CD14-positive monocyte (primary cell): ENCODE results near the gene VPS26B. TPM values are rescaled to one million over a fixed set of nuclear protein-coding genes. Genes with fewer than 3 reads are reported as not detected.
A peak's percentile ranks its signal among the peaks of the same experiment; 100 is the strongest.

Experiments used
- DNase-seq, 3 donors: peaks; one replicate each; pipeline ENCODE4 v3.0.0-alpha.2; 2011 to 2022
- H2AFZ ChIP-seq: 2 replicates; pipeline ENCODE4 v1.6.0; 2012; ENCODE audit warnings: mild to moderate bottlenecking, low read depth, low read length, inconsistent platforms; ENCODE audit not compliant: insufficient read depth, poor library complexity, severe bottlenecking
- H3K27ac ChIP-seq, 2 donors: 1 replicate in 1 of 2; 2 replicates in 1 of 2; pipeline ENCODE4 v1.5.1; 2012 to 2013; ENCODE audit warnings: low read length in 2 of 2, control low read depth in 1 of 2, inconsistent platforms in 1 of 2, low read depth in 1 of 2, mild to moderate bottlenecking in 1 of 2
- H3K27me3 ChIP-seq, 2 donors: one replicate each; pipeline versions ENCODE4 v1.6.0 to v1.6.1; 2011 to 2013; ENCODE audit warnings: low read length in 2 of 2; ENCODE audit not compliant: control insufficient read depth in 2 of 2, insufficient read depth in 2 of 2
- H3K36me3 ChIP-seq, 2 donors: replicated peaks in 1 of 2; 1 replicate in 1 of 2; 2 replicates in 1 of 2; pipeline versions ENCODE4 v1.5.1 to v1.6.1; 2012 to 2013; ENCODE audit warnings: low read length in 2 of 2, control low read depth in 1 of 2, inconsistent platforms in 1 of 2, mild to moderate bottlenecking in 1 of 2; ENCODE audit not compliant: insufficient read depth in 2 of 2, control insufficient read depth in 1 of 2
- H3K4me1 ChIP-seq, 2 donors: 1 replicate in 1 of 2; 2 replicates in 1 of 2; pipeline versions ENCODE4 v1.5.1 to v1.6.1; 2012 to 2013; ENCODE audit warnings: low read length in 2 of 2, control low read depth in 1 of 2, inconsistent platforms in 1 of 2, mild to moderate bottlenecking in 1 of 2, moderate library complexity in 1 of 2; ENCODE audit not compliant: insufficient read depth in 2 of 2, control insufficient read depth in 1 of 2
- H3K4me2 ChIP-seq: replicated peaks from 2 replicates; pipeline ENCODE3; 2012; ENCODE audit warnings: low read length, moderate library complexity, mild to moderate bottlenecking; ENCODE audit not compliant: poor library complexity, severe bottlenecking; ENCODE audit errors: extremely low read depth
- H3K4me3 ChIP-seq, 3 experiments: fragments of 200-600 bp in 1 of 3; sonication (generic) in 1 of 3; replicated peaks in 1 of 3; 1 replicate in 2 of 3; 2 replicates in 1 of 3; pipeline ENCODE4 v1.5.1; 2011 to 2013; ENCODE audit warnings: low read length in 3 of 3, mild to moderate bottlenecking in 3 of 3, control low read depth in 2 of 3, low read depth in 2 of 3, inconsistent platforms in 1 of 3, moderate library complexity in 1 of 3
- H3K79me2 ChIP-seq: 2 replicates; pipeline ENCODE4 v1.6.0; 2012; ENCODE audit warnings: mild to moderate bottlenecking, control low read depth, inconsistent platforms, low read length, moderate library complexity; ENCODE audit not compliant: insufficient read depth
- H3K9ac ChIP-seq: 2 replicates; pipeline ENCODE4 v1.6.0; 2017; ENCODE audit warnings: low read length, mild to moderate bottlenecking; ENCODE audit not compliant: insufficient read depth, poor library complexity, severe bottlenecking
- H3K9me3 ChIP-seq, 2 donors: replicated peaks in 1 of 2; 1 replicate in 1 of 2; 2 replicates in 1 of 2; pipeline versions ENCODE4 v1.5.1 to v1.6.1; 2012 to 2013; ENCODE audit warnings: low read length in 2 of 2, control low read depth in 1 of 2; ENCODE audit not compliant: control insufficient read depth in 1 of 2, insufficient read depth in 1 of 2
- H4K20me1 ChIP-seq: 2 replicates; pipeline ENCODE4 v1.6.0; 2012; ENCODE audit warnings: mild to moderate bottlenecking, low read length, control low read depth, moderate library complexity; ENCODE audit not compliant: insufficient read depth
- H3K27ac Mint-ChIP-seq, 7 donors: one replicate each; pipeline ENCODE4 v1.8.0; 2020; ENCODE audit warnings: mild to moderate bottlenecking in 7 of 7, mixed read lengths in 7 of 7, moderate library complexity in 6 of 7, inconsistent platforms in 2 of 7
- H3K27me3 Mint-ChIP-seq, 3 donors: one replicate each; pipeline ENCODE4 v1.8.0; 2021 to 2022; ENCODE audit warnings: low read depth in 3 of 3, mild to moderate bottlenecking in 3 of 3, mixed read lengths in 3 of 3, moderate library complexity in 3 of 3, inconsistent platforms in 1 of 3
- H3K36me3 Mint-ChIP-seq, 2 donors: one replicate each; pipeline ENCODE4 v1.8.0; 2020; ENCODE audit warnings: mixed read lengths in 2 of 2, inconsistent platforms in 1 of 2, mild to moderate bottlenecking in 1 of 2
- H3K4me1 Mint-ChIP-seq: one replicate; pipeline ENCODE4 v1.8.0; 2020; ENCODE audit warnings: mild to moderate bottlenecking, mixed read lengths
- H3K4me3 Mint-ChIP-seq, 2 donors: one replicate each; pipeline ENCODE4 v1.8.0; 2020; ENCODE audit warnings: mild to moderate bottlenecking in 2 of 2, mixed read lengths in 2 of 2, moderate library complexity in 1 of 2
- H3K9me3 Mint-ChIP-seq, 7 donors: one replicate each; pipeline ENCODE4 v1.8.0; 2020 to 2022; ENCODE audit warnings: mixed read lengths in 7 of 7, mild to moderate bottlenecking in 6 of 7, moderate library complexity in 6 of 7, inconsistent platforms in 2 of 7
- CTCF ChIP-seq: fragments of 200-600 bp; IDR thresholded peaks from one replicate; pipeline ENCODE4 v1.8.0; 2022; ENCODE audit warnings: antibody characterized with exemption, mild to moderate bottlenecking
- WGBS: methylation state at CpG from one replicate; pipeline ENCODE4 v1.1.5; 2013; ENCODE audit warnings: missing lambda C conversion rate; ENCODE audit not compliant: insufficient coverage; 5-methylcytosine and 5-hydroxymethylcytosine counted together
- intact Hi-C, 2 donors: fragments of 100-400 bp; cut with micrococcal nuclease; formaldehyde crosslinking; loops; one replicate each; pipeline versions ENCODE4 v1.15.0 to v1.15.1; 2023
- polyA plus RNA-seq, 3 donors: library from polyadenylated mRNA; depleted of rRNA in 1 of 3; unstranded in 2 of 3; stranded (reverse) in 1 of 3; fragments of 300-500 nt in 2 of 3; fragments of >200 nt in 1 of 3; fragmentation: Illumina TruSeq in 2 of 3; gene quantifications; 1 replicate in 2 of 3; 2 replicates in 1 of 3; pipeline ENCODE4 v1.2.3, GENCODE V29; 2012 to 2021

Gene VPS26B
- polyA plus RNA-seq, 3 donors: 30.4 to 38.4 (median 34.3) TPM

GRCh38 chr11:134257101-134257500 is 32.6 kb downstream of the VPS26B start:
- no peak for TF ChIP-seq CTCF
- Histone ChIP-seq H2AFZ (no peak overlapping the region), H3K9ac (no peak overlapping the region), H4K20me1 (peaks cover 6% of the 10 kb centered on the region), H3K9me3 (no peaks in the 10 kb centered on the region), H3K79me2 (peaks cover 17% of the 10 kb centered on the region), H3K27ac (no peak overlapping the region), H3K27me3 (peaks cover 0 to 16% of the 10 kb centered on the region in 2 donors), H3K4me1 (peaks cover 36 to 38% of the 10 kb centered on the region in 2 donors), H3K4me2 (no peak overlapping the region), H3K36me3 (peaks cover 25 to 51% of the 10 kb centered on the region in 2 donors), H3K4me3 (no peak overlapping the region)
- Mint-ChIP-seq H3K4me3 (no peak overlapping the region), H3K9me3 (no peaks in the 10 kb centered on the region), H3K27ac (no peak overlapping the region), H3K36me3 (peaks cover 51 to 52% of the 10 kb centered on the region in 2 donors), H3K4me1 (peaks cover 47% of the 10 kb centered on the region), H3K27me3 (peaks cover 4 to 15% (median 11%) of the 10 kb centered on the region in 3 donors)
- DNase-seq: no peak
- intact Hi-C loops: no loop called here
- WGBS: 94% methylated on average over 11 of the region's 11 CpGs

- no peak overlapping the region for H2AFZ ChIP-seq
- peaks cover 66 to 67% of the 10 kb centered on the region in 2 donors for H3K36me3 Mint-ChIP-seq
- H3K4me1 ChIP-seq: peaks cover 27 to 31% of the 10 kb centered on the region in 2 donors
- DNase-seq: no peak
- H3K9ac ChIP-seq: no peak overlapping the region
- H3K4me2 ChIP-seq: no peak overlapping the region
- H3K27me3 ChIP-seq: peaks cover 0 to 30% of the 10 kb centered on the region in 2 donors
- H3K36me3 ChIP-seq: peaks cover 38 to 66% of the 10 kb centered on the region in 2 donors
- peaks cover 9% of the 10 kb centered on the region for H3K79me2 ChIP-seq
- H3K27ac ChIP-seq: no peak overlapping the region
- H4K20me1 ChIP-seq: peaks cover 6% of the 10 kb centered on the region
- no peaks in the 10 kb centered on the region for H3K9me3 ChIP-seq
- H3K27ac Mint-ChIP-seq: no peak overlapping the region
- no peak overlapping the region for H3K4me3 ChIP-seq
- TF ChIP-seq CTCF: no peak
- no peaks in the 10 kb centered on the region for H3K9me3 Mint-ChIP-seq
- peak overlapping the region in 1 of 2 donors; percentile 70 for H3K4me3 Mint-ChIP-seq
- peaks cover 40% of the 10 kb centered on the region for H3K4me1 Mint-ChIP-seq
- 100% methylated on average over 1 of the region's 4 CpGs for WGBS
- intact Hi-C loops: no loop called here
- H3K27me3 Mint-ChIP-seq: peaks cover 12 to 28% (median 13%) of the 10 kb centered on the region in 3 donors
These were observed 34.1 kb downstream of the VPS26B start for GRCh38 chr11:134258577-134258976.
